ENCODE data around the gene TEX9.
"Not testable (repeated sequence)": the region's sequence is repeated elsewhere in the genome, so short reads cannot be mapped to it uniquely, and the experiment has no call there.

TEX9 gene

DNA sequence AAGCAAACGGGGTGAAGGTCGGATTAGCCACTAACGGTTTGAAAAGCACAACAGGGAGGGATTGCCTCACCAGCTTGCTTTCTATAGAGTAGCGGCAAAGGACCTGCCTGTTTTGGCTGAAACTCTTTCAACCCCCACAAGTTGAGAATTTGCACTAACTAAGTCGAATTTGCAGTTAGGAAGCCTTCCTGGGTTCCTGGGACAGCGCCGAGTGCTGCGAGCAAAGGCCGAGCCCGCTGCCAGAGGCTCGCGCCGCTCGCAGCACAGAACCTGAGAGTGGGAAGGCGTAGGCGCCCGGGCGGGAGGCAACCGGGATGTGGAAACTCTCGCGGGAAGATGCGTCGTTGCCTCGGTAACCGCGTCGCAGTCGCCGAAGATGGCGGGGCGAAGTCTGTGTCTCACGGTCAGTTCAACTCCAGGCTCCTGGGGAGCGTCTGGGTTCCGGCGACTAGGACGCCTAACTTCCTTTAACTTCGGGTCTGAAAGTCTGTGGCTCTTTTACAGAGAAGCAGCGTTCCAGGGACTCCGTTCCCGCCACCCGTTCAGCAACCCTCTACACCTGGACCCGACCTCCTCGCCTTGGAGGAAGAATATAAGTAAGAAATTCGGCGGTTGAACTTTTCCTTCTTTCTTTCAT, at the start of gene TEX9:
TSS of gene TEX9 (plus strand) at position 352 of the 637 bp plus-strand sequence. CDS start at position 377, 25 bp downstream.
- peak; percentile 85 for DNase-seq

GRCh38 chr15:56316561-56316960, 48.7 kb upstream of the TEX9 start:
- not testable (repeated sequence) for DNase-seq

DNA sequence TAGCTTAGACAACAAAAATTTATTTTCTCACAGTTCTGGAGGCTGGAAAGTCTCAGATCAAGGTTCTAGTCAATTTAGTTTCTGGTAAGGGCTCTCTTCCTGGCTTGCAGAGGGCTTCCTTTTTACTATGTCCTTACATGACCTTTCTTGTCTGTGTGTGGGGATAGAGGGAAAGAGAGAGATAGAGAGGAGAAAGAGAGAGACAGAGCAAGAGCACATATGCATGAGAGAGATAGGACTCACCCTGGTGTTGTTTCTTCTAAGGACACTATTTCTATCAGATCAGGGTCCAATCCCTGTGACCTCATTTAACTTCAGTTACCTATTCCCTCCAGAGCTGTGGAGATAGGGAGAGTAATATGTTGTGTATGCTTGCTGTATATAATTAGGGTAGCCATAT, 44.9 kb upstream of the TEX9 start:
- DNase-seq, result no peak

DNA sequence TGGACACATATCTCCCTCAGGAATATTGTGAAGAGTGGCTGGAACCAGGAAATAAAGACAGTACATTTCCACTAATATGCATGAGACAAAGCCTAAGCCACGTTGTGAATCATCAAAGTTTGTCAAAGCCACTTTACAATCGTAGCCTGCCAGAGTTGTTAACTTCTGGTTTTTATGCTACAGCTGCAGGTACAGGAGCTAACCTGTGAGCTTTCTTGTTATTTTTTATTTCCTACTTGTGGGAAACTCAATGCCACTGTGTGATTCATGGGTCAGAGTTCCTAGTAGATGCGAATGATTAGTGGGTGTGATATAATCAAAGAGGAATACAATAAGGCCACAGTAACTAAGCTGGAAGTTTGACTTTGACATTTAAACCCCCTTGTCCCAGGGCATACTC, 44.4 kb upstream of the TEX9 start:
- no peak for DNase-seq

- no peak for DNase-seq
Observed at GRCh38 chr15:56322444-56322843, 42.8 kb upstream of the TEX9 start.

- DNase-seq, result no peak
Observed at GRCh38 chr15:56323435-56323834, 41.8 kb upstream of the TEX9 start.

DNA sequence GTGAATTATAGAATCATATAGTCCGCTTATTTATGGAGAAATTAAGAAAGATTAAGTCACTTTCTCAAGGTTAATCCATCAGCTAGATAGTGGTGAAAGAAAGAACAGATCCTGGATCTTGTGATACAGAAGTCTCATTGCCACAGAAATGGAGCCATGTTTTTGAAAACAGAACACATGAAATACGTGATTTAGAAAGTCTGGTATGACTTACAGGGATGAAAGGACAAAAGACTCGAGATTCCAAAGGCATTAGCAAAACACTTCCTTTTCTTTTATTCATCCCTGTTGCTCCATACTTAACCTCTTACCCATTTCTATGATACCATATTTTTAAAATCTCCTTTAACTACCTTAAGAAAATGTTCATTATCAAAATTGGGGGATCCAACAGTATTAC, 40.0 kb upstream of the TEX9 start:
- no peak for DNase-seq

GRCh38 chr15:56327721-56328502, 37.3 kb upstream of the TEX9 start:
- DNase-seq, result no peak

DNA sequence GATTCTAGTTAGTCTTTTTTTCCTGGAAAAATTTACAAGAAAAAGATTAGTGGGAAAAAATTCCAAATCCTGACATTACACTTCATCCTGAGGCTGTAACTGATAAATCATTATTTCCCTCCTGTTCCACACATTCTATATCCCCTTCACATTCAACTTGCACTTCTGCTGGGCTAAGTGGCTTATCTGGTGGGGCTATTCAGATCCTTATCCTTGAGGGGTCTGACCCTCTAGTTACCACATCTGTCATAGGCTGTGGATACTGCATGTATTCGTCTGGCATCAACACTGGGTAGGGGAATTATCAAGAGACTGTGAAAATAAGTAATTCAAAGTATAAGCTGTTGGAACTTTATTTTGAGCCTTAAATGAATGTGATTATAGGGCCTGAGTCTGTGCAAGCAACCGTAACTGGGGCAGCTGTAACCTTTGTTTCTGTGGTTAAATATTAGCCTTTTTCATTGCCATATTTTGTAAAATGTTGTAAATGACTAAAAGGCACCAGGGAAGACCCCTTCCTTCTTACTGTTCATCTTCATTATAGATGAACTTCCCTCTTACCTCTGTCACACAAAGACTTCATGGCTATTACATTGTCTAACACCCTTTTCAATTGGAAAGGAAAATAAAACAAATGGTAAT, 28.0 kb upstream of the TEX9 start:
- DNase-seq, result no peak

- no peak for DNase-seq
Observed at GRCh38 chr15:56339594-56339993, 25.6 kb upstream of the TEX9 start.

- DNase-seq, result no peak
Observed at GRCh38 chr15:56341201-56341600, 24.0 kb upstream of the TEX9 start.

- no peak for DNase-seq
Observed at GRCh38 chr15:56342653-56343052, 22.6 kb upstream of the TEX9 start.

GRCh38 chr15:56343879-56344278, 21.3 kb upstream of the TEX9 start:
- DNase-seq, result no peak

DNA sequence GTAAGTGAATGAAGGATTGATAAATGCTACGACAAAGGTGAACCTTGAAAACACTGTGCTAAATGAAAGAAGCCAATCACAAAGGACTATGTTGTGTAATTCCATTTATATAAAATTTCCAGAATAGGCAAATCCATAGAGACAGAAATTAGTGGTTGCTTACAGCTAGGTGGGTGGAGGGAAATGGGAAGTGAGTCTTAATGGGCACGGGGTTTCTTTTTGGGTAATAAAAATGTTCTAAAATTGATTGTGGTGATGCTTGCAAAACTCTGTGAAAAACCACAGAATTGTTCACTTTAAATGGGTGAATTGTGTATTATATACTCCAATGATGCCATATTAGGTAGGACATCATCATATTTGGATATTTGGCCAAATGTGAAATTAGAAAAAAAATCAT, 20.9 kb upstream of the TEX9 start:
- DNase-seq, result no peak

- no peak for DNase-seq
Observed at GRCh38 chr15:56346414-56346813, 18.8 kb upstream of the TEX9 start.

DNA sequence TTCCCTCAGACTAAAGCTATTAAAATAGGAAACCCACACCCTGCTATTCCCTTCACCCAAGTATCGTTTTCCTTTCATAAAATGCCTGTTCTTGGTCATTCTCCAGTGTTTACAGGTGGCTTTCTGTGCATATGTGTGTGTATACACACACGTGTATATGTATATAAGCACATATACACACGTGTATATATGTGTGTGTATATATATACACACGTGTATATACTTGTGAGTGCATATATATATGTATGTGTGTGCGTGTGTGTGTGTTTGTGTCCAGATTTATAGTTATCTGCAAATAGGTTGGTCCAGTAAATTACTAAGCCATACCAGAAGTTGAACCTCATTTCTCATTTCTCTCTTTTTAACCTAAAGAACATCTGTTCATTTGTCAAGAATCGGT, 15.7 kb upstream of the TEX9 start:
- DNase-seq, result no peak

GRCh38 chr15:56351353-56351752, 13.9 kb upstream of the TEX9 start:
- no peak for DNase-seq

- no peak for DNase-seq
Observed at GRCh38 chr15:56351957-56352506, 13.2 kb upstream of the TEX9 start.

- DNase-seq, result no peak
Observed at GRCh38 chr15:56353119-56353518, 12.1 kb upstream of the TEX9 start.

DNA sequence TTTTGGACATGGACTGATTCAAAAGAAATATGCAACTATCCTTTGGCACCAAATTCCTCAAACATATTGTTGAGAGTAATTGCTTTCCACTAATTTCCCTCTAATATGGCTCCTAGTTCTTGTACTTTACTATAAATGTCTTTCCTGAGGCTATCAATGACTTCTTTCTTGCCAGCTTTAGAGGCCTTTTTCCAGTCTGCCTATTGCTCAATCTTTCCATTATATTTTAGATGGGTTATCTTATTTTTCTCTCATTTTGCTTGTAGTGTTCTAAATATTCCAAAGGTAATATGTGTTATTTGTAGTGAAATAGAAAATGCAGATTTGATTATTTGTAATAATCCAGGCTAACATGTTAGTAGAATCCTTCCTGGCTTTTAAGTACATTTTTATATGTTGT, 11.5 kb upstream of the TEX9 start:
- no peak for DNase-seq

DNA sequence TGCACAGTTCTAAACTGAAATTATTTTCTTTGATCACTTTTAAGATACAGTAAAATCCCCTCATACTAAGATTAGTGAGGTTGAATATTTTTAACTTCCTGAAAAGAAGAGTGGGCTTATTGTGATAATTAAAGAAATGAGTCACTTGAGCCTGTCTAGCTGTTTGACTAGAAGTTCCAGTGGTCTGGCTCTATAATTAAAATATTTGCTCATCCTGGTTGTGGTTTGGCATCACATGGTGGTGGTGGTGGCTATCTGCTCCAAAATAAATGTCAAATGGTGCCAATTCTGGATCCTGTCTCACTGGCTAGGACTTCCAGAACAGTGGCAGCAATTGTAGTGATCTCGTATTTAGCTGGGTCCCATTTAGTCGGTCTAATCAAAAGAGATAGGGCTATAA, 8.6 kb upstream of the TEX9 start:
- DNase-seq, result no peak

DNA sequence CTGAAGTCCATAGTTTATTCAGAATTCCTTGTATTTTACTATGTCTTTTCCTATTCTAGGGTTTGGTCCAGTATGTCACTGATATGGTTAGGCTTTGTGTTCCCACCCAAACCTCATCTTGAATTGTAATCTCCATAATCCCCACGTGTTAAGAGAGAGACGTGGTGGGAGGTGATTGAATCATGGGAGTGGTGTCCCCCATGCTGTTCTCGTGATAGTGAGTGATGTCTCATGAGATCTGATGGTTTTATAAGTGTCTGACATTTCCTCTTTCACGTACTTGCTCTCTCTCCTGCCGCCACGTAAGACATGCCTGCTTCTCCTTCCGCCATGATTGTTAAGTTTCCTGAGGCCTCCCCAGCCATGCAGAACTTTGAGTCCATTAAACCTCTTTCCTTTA, 6.6 kb upstream of the TEX9 start:
- no peak for DNase-seq

GRCh38 chr15:56361987-56362386, 3.2 kb upstream of the TEX9 start:
- no peak for DNase-seq

DNA sequence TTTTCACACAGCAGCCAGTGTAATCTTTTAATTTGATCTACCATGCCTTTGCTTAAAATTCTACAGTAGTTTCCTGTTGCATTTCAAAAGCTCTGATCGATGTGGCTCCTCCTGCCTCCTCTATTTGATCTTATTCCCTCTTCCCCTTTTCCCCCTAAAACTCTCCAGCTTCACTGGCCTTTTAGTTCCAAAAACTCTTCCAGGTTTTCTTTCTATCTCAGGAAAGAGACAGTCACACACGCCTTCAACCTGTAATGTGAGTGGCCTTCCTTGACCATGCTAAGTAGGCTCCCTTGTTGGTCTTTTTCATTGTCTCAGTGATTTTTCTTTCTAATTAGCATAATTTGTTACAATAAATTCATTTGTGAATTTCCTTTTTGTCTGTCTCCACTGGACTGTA, 985 bp downstream of the TEX9 start:
- no peak for DNase-seq
